ENCODE data around the gene CPN2.

CPN2 gene

GRCh38 chr3:194296454-194297263 lies 54.5 kb downstream of the CPN2 start:
- H3K4me3 ChIP-seq (ENCODE audit: low read length) = peak overlapping the region; percentile 26
- peak; percentile 81 for DNase-seq (ENCODE audit: low read depth)
- TF ChIP-seq CTCF (conservative IDR thresholded peaks at IDR 0.05; ENCODE audit: low read length) = no peak

- no peak overlapping the region for H3K4me3 ChIP-seq (ENCODE audit: low read length)
- TF ChIP-seq CTCF (conservative IDR thresholded peaks at IDR 0.05; ENCODE audit: low read length) = no peak
- DNase-seq (ENCODE audit: low read depth) = no peak
Observed at GRCh38 chr3:194294895-194295214, 56.3 kb downstream of the CPN2 start.

- no peak for DNase-seq (ENCODE audit: low read depth)
- TF ChIP-seq CTCF (conservative IDR thresholded peaks at IDR 0.05; ENCODE audit: low read length) = no peak
- H3K4me3 ChIP-seq (ENCODE audit: low read length) = no peak overlapping the region
Observed at GRCh38 chr3:194294199-194294894, 56.8 kb downstream of the CPN2 start.

- DNase-seq (ENCODE audit: low read depth) = no peak
- no peak overlapping the region for H3K4me3 ChIP-seq (ENCODE audit: low read length)
- TF ChIP-seq CTCF (conservative IDR thresholded peaks at IDR 0.05; ENCODE audit: low read length) = no peak
Observed at GRCh38 chr3:194293546-194294198, 57.5 kb downstream of the CPN2 start.

- TF ChIP-seq CTCF (conservative IDR thresholded peaks at IDR 0.05; ENCODE audit: low read length) = no peak
- no peak for DNase-seq (ENCODE audit: low read depth)
- H3K4me3 ChIP-seq (ENCODE audit: low read length) = no peak overlapping the region
Observed at GRCh38 chr3:194292331-194292730, 58.8 kb downstream of the CPN2 start.
